Activated CD4-positive, alpha-beta T cell treated with anti-CD3 and anti-CD28 coated beads, Interleukin-2, amount 50 U/mL, for 4 hours (primary cell): ENCODE data around the gene PGR.

Experiments
- DNase-seq, 2 experiments: peaks; one replicate each; pipeline ENCODE4 v3.0.0-alpha.2; 2020

Gene PGR

DNA sequence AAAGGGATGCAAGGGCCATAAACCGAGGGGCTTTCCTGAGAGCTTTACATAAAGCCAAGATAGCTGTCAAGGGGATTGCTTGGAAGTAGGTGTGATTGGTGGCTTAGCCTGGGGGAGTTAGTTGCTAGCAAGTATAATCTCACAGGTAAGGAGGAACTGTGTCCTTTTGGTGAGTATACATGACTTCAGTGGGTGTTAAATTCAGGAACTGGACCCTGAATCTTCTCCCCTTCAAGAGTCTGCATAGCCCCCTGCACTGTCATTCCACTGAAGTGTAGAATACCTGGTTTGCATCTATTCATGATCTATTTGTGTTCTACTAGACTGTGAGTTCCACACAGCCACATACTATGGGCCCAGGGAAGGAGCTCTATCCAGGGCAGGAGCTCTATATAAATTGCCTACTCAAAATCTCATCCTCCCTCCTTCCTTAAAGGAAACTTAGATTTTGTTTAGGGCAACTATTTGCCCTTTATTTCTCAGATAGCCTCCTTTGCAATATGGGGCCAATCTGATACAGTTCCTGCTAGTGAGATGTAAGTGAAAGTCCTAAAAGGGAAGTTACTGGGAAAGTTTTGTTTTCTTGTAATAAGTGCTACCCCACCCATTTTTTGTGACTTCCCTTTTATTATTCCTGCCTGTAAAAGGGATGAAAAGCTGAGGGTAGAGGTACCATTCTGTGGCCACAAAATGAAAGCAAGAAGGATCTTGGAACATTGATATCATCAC, 120.5 kb downstream of the PGR start:
- DNase-seq, result no peak

DNA sequence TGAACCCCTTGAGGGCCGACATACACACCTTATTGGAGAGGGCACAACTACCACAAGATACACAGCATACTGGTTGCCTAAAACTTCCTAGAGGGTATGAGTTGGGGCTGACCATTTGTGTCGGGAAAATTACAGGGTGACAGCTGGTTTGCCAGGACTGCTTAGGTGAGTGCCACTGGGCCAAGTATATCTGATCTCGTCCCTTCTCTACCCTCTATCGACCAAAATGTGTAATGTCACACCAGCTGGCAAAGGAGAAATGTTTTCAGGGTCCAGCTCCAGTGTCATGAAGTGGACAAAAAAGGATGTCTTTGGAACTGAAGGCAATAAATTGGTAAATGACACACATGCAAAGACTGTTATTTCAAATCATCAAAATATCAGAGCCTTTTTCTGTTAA, 126.1 kb downstream of the PGR start:
- DNase-seq, result no peak

DNA sequence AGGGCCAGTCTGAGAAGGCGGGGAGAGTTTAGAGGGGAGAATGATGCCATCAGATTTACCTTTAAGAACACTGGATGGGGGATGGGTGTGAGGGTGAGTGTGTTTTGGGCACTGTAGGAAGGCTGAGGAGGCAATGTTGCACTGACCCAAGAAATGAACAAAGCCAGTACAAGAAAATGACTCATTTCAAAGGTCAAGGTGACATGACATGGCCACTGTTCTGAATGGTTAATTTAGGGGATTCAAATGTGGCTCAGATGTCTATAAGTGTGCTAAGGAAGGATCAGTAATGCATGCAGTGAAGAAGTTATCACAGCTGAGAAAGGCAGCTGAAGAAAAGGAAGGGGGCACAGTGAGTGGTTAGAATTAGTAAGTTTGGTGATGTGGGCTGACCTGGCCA, 129.9 kb downstream of the PGR start:
- no peak for DNase-seq

DNA sequence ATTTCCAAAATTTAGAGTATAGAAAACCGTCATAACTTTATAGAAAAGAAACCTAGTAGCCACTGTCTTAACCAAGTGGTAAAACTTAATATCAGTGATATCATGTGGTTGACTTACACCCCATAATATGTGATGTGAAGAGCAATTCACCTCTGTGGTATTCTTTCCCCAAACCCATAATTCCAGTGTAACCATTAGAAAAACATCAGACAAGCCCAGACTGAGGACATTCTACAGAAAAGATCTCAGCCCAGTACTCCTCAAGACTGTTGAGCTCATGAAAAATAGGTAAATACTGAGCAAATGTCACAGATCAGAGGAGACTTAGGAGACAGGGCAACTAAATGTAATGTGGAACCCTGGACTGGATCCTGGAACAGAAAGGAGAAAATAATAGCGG, 134.6 kb downstream of the PGR start:
- DNase-seq, result no peak

DNA sequence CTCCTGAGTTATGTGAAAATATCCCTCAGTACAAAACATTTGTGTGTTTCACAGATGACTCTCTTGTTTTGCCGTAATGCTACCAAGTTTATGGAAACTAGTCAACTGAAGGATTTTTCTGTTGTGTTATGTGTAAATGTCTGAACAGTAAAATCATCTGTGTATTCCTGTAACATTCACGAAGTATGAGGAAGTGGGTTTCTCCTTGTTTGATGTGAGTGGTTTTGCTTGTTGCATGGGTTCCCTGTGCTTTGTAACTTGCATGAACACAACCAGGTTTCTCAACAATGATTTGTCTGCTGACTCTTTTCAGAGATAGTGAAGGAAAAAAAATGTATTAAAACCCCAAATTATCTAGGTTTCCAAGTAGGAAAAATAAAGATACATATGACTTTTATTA, 138.1 kb downstream of the PGR start:
- DNase-seq, result no peak

DNA sequence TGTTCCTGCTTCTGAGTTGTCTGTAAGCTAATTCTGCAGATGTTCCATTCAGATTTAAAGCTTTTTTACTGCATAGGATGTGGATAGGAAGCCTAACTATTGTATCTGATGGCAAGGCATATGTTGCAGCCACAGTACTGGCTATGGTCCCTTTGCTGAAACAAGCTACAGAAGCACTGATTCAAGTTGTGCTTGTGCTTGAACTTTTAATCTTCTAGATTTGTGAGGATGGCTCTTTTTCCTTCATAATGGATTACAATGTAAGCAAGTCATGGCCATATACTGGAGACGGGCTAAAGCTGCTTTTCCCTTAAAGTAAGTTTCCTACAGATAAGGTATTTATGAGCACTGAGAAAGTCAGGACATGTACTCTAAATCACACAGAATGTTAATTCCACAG, 138.7 kb downstream of the PGR start:
- no peak for DNase-seq

DNA sequence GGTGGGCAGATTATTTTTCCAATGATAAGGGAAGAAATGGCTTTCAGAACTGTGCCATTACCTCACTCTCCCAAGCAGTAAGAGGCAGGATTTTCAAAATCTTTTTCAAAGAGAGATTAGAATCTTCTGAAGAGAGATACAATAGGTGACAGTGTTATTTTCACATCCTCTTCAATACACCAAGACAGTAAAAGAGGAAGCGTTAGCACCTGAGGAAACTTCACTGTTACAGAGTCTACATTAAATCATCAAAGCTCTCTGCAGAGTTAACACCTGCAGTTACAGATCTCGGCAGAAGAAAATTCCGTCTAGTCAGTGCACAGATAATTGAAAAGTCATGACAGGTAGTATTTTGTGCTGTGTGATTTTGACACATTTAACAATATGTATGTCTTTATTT, 144.9 kb downstream of the PGR start:
- DNase-seq, result no peak

DNA sequence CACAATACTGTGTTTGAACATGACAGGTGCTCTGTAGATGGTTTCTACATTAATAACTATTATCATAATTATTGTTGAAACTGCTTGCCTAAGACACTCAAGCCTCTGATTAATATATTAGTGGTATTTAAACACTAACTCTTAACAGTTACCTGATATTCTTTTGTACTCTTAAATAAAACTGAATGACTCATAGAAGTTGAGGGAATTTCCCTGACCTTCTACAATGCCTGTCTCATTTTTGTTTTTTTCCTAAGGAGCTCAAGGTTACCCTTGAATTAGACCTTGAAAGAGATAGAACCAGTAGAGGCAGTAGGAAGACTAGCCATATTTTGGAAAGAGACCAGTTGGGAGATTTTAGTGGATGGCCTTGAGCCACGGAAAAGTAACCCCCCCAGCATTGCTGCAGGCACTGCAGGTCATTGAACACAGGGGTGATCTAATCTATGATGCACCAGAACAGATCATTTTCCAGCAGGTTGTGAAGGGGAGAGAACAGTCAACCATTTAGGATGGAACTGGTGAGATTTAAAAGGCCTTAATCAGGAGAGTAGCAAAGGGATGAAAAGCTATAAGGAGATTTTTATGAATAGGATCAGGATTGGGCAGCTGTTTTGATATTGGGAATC, 148.3 kb downstream of the PGR start:
- DNase-seq, result no peak

DNA sequence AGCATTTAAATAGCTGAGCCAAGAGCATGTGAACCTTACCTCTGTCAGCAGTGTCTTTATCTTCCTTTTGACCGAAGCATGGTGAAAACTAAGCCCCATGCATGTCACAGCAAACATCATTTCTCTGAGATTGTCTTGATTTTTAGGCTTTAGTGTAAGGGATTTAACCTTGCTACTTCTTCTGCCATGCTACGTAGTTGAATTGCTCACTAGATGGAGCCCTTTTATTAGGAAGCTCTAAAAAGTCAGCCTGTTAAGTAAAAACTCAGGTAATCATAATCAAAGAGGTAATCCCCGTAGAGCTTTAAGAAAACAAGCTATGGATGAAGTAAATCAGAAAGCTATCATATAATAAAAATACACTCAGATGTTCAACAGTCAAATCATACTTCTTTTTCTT, 149.5 kb downstream of the PGR start:
- no peak for DNase-seq
